ENCODE data around the gene CBFA2T2.

CBFA2T2 gene

GRCh38 chr20:33648396-33649004, 158.6 kb downstream of the CBFA2T2 start:
- H4K20me1 ChIP-seq (ENCODE audit: insufficient read depth, low read length): peaks cover 9% of the 10 kb centered on the region; the same call in 1 of the 2 replicates
- TF ChIP-seq EZH2 (IDR thresholded peaks at IDR 0.05; ENCODE audit: borderline replicate concordance, low read depth, low read length, severe bottlenecking) (no peak), CTCF (IDR thresholded peaks at IDR 0.05; ENCODE audit: borderline replicate concordance, extremely low read depth, low read length, poor library complexity, severe bottlenecking) (no peak)
- no peaks in the 10 kb centered on the region for H3K9me3 ChIP-seq (ENCODE audit: insufficient read depth, low read length, severe bottlenecking)
- DNase-seq (no peak), ATAC-seq (ENCODE audit: insufficient read depth, low read depth) (no peak)
- H3K27ac ChIP-seq (ENCODE audit: low read length): no peak overlapping the region
- H3K9ac ChIP-seq (ENCODE audit: low read depth, low read length): no peak overlapping the region
- H2AFZ ChIP-seq (ENCODE audit: low read depth, low read length): no peak overlapping the region
- H3K79me2 ChIP-seq (ENCODE audit: insufficient read depth, low read length): no peaks in the 10 kb centered on the region
- H3K27me3 ChIP-seq (ENCODE audit: insufficient read depth, low read length, poor library complexity): no peaks in the 10 kb centered on the region
- H3K4me1 ChIP-seq (ENCODE audit: insufficient read depth, low read length): no peaks in the 10 kb centered on the region
- H3K4me3 ChIP-seq (ENCODE audit: low read depth in 1 of 2, low read length in 2 of 2): no peak overlapping the region
- no peak overlapping the region for H3K4me2 ChIP-seq (ENCODE audit: insufficient read depth, low read length)
- H3K36me3 ChIP-seq (ENCODE audit: insufficient read depth, low read length): peaks cover 25% of the 10 kb centered on the region

DNA sequence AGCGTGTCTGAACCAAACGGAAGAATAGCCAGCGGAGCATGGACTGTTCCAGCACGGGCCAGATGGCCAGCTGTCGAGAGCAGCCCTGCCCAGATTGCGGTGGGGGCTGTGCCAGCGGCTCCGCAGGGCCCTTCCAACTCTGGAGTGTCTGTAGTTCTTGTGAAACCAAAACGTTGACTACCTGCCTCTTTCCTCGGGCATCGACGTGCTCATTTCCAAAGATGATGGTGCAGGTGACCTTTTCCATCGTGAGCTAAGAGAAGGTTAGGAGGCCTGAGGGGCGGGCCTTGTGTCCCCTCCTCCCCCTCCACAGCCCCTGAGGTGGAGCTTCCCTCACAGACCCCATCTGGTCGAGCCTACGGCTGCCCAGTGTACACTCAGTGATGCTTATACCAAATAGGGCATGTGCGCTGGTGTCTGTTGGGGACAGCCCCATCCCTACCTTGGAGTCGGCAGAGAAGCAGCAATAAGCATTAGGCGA, 159.3 kb downstream of the CBFA2T2 start:
- Histone ChIP-seq H3K4me3 (ENCODE audit: low read depth in 1 of 2, low read length in 2 of 2) (no peak overlapping the region), H3K9me3 (ENCODE audit: insufficient read depth, low read length, severe bottlenecking) (no peaks in the 10 kb centered on the region), H3K4me1 (ENCODE audit: insufficient read depth, low read length) (no peaks in the 10 kb centered on the region), H3K4me2 (ENCODE audit: insufficient read depth, low read length) (no peak overlapping the region), H3K79me2 (ENCODE audit: insufficient read depth, low read length) (no peaks in the 10 kb centered on the region), H3K27me3 (ENCODE audit: insufficient read depth, low read length, poor library complexity) (no peaks in the 10 kb centered on the region), H3K27ac (ENCODE audit: low read length) (no peak overlapping the region), H4K20me1 (ENCODE audit: insufficient read depth, low read length) (peaks cover 9% of the 10 kb centered on the region; the same call in 1 of the 2 replicates), H3K36me3 (ENCODE audit: insufficient read depth, low read length) (peaks cover 20% of the 10 kb centered on the region), H3K9ac (ENCODE audit: low read depth, low read length) (no peak overlapping the region), H2AFZ (ENCODE audit: low read depth, low read length) (no peak overlapping the region)
- no peak for TF ChIP-seq CTCF (IDR thresholded peaks at IDR 0.05; ENCODE audit: borderline replicate concordance, extremely low read depth, low read length, poor library complexity, severe bottlenecking)
- TF ChIP-seq EZH2 (IDR thresholded peaks at IDR 0.05; ENCODE audit: borderline replicate concordance, low read depth, low read length, severe bottlenecking): no peak
- DNase-seq (no peak), ATAC-seq (ENCODE audit: insufficient read depth, low read depth) (no peak)

DNA sequence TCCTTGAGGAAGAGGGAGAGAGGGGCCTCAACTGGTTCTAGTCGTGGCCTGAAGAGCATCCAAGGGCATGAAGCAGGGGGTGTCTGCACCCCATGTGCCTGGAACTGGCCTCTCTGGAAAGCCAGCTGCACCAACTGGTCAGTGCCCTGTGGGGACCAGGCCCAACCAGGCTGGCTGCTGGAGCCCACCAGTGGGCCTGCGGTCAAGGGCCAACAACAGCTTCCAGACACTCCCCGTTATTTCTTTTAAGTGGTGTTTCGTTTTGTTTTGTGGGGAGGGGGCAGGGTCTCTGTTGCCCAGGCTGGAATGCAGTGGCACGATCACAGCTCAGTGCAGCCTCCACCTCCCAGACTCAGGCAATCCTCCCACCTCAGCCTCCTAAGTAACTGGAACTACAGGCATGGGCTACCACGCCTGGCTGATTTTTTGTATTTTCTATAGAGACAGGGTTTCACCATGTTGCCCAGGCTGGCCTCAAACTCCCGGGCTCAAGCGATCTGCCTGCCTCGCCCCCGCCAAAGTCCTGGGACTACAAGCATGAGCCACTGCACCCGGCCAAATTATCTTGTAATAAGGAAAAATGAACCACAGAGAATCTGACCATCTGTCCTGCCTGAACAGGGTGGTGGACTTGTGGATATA, 160.3 kb downstream of the CBFA2T2 start:
- H3K9me3 ChIP-seq (ENCODE audit: insufficient read depth, low read length, severe bottlenecking): no peaks in the 10 kb centered on the region
- no peaks in the 10 kb centered on the region for H3K4me1 ChIP-seq (ENCODE audit: insufficient read depth, low read length)
- H3K4me3 ChIP-seq (ENCODE audit: low read depth in 1 of 2, low read length in 2 of 2): no peak overlapping the region
- no peak overlapping the region for H3K9ac ChIP-seq (ENCODE audit: low read depth, low read length)
- H3K4me2 ChIP-seq (ENCODE audit: insufficient read depth, low read length): no peak overlapping the region
- TF ChIP-seq EZH2 (IDR thresholded peaks at IDR 0.05; ENCODE audit: borderline replicate concordance, low read depth, low read length, severe bottlenecking): no peak
- TF ChIP-seq CTCF (IDR thresholded peaks at IDR 0.05; ENCODE audit: borderline replicate concordance, extremely low read depth, low read length, poor library complexity, severe bottlenecking): no peak
- H3K36me3 ChIP-seq (ENCODE audit: insufficient read depth, low read length): peaks cover 10% of the 10 kb centered on the region
- no peak for DNase-seq
- no peak overlapping the region for H2AFZ ChIP-seq (ENCODE audit: low read depth, low read length)
- no peak for ATAC-seq (ENCODE audit: insufficient read depth, low read depth)
- H3K79me2 ChIP-seq (ENCODE audit: insufficient read depth, low read length): no peaks in the 10 kb centered on the region
- H4K20me1 ChIP-seq (ENCODE audit: insufficient read depth, low read length): peaks cover 9% of the 10 kb centered on the region; the same call in 1 of the 2 replicates
- H3K27ac ChIP-seq (ENCODE audit: low read length): no peak overlapping the region
- no peaks in the 10 kb centered on the region for H3K27me3 ChIP-seq (ENCODE audit: insufficient read depth, low read length, poor library complexity)

Data from DND-41 (cell line).